Epithelial cell of esophagus (primary cell): Measurements from ENCODE around the gene DCTN3.

Experiments used
- DNase-seq: peaks from one replicate; pipeline ENCODE4 v3.0.0; 2010; ENCODE audit warnings: low read depth
- H3K4me3 ChIP-seq: 2 replicates; pipeline ENCODE4 v1.5.1; 2011; ENCODE audit warnings: mild to moderate bottlenecking, low read length, control low read depth
- TF ChIP-seq, protein P1 (sequence below): IDR thresholded peaks from 2 replicates; pipeline ENCODE4 v1.5.1; 2011; ENCODE audit warnings: low read depth, mild to moderate bottlenecking, low read length, control low read depth, inconsistent platforms; ENCODE audit not compliant: insufficient read depth; ENCODE audit errors: missing control alignments

DCTN3 gene

GRCh38 chr9:34635556-34635955 lies 15.3 kb upstream of the DCTN3 start:
- no peak overlapping the region for H3K4me3 ChIP-seq

DNA sequence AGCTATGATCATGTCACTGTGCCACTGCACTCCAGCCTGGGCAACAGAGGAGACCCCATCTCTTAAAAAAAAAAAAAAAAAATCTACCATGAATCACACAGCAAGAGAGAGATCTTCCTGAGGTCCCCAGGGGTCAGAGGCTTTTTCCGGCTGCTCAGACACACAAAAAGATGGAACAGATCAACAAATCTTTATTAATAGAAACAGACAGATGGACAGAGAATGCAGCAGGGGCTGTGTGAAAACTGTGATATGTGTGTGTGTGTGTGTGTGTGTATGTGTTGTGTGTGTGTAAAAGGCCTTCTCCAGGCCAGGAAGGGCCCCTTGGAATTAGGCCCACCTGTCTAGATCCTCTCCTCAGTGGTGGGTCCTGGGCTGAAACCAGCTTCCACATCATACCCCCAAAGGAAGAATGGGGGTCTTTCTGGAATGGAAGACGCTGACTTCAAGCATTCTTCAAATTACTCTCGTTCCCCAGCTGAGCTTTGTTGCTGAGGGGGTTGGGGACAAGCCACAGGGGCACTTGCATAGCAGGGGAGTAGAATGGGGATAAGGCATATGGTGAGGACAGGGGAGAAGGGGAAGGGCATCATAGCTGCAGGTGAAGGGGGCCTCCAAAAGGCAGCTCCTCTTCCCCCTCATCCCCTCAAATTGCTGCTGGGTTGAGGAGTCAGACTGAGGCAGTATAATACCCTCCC lies 14.4 kb upstream of the DCTN3 start:
- H3K4me3 ChIP-seq = no peak overlapping the region
- TF ChIP-seq, protein P1, sequence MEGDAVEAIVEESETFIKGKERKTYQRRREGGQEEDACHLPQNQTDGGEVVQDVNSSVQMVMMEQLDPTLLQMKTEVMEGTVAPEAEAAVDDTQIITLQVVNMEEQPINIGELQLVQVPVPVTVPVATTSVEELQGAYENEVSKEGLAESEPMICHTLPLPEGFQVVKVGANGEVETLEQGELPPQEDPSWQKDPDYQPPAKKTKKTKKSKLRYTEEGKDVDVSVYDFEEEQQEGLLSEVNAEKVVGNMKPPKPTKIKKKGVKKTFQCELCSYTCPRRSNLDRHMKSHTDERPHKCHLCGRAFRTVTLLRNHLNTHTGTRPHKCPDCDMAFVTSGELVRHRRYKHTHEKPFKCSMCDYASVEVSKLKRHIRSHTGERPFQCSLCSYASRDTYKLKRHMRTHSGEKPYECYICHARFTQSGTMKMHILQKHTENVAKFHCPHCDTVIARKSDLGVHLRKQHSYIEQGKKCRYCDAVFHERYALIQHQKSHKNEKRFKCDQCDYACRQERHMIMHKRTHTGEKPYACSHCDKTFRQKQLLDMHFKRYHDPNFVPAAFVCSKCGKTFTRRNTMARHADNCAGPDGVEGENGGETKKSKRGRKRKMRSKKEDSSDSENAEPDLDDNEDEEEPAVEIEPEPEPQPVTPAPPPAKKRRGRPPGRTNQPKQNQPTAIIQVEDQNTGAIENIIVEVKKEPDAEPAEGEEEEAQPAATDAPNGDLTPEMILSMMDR = no peak
- no peak for DNase-seq

More at GRCh38 chr9:34635556-34635955, 15.3 kb upstream of the DCTN3 start:
- TF ChIP-seq, protein P1 = no peak
- DNase-seq = no peak

GRCh38 chr9:34633851-34634550 lies 13.7 kb upstream of the DCTN3 start:
- TF ChIP-seq, protein P1 = peak; percentile 87

DNA sequence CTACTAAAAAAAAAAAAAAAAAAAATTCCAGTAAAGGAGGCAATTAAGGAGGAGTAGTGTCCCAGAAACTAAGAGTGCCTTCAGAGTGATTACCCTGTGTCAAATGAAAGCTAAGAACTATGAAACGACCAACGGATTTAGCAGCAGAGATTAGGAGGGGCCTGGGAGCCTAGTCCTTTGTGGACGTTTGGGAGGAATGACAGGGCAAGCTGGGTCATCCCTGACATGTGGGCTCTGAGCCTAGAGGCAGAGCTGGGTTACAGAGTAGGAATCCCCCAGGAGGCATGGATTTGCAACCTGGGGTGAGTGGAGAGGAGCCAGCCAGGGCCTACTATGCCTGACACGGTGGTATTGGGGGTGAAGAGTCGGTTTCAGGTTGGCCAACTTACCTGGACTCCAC lies 12.9 kb upstream of the DCTN3 start:
- no peak overlapping the region for H3K4me3 ChIP-seq
- DNase-seq = no peak
- TF ChIP-seq, protein P1 = no peak

More at GRCh38 chr9:34633851-34634550, 13.7 kb upstream of the DCTN3 start:
- no peak overlapping the region for H3K4me3 ChIP-seq
- DNase-seq = peak; percentile 77

- peak; percentile 50 for DNase-seq
- TF ChIP-seq, protein P1 = no peak
- H3K4me3 ChIP-seq = no peak overlapping the region
Measured at GRCh38 chr9:34630402-34631154, 10.3 kb upstream of the DCTN3 start.

DNA sequence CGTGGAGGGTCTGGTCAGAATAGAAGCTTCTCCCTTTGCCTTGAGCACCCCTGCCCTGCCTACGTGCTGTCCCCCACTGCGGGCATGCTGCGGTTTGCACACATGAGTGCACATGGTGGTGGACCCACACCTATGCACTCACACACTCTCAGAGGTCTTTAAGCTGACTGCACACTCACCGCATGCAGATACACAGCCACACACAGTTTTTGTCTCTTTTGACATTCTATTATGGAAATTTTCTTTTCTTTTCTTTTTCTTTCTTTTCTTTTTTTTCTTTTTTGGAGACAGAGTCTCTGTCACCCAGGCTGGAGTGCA lies 9.2 kb upstream of the DCTN3 start:
- no peak overlapping the region for H3K4me3 ChIP-seq
- no peak for DNase-seq
- TF ChIP-seq, protein P1 = no peak
